Nephron progenitor cell (in vitro differentiated cells): Measurements from ENCODE around the gene CHRM2.

Experiments used
- DNase-seq: peaks from one replicate; pipeline ENCODE4 v3.0.0; 2021
- H3K27ac Mint-ChIP-seq: 2 replicates; pipeline ENCODE4 v1.8.0; 2021; ENCODE audit warnings: mild to moderate bottlenecking, moderate library complexity, mixed read lengths
- H3K27me3 Mint-ChIP-seq: 2 replicates; pipeline ENCODE4 v1.8.0; 2021; ENCODE audit warnings: mild to moderate bottlenecking, low read depth, mixed read lengths; ENCODE audit not compliant: poor library complexity
- H3K36me3 Mint-ChIP-seq: 2 replicates; pipeline ENCODE4 v1.8.0; 2021; ENCODE audit warnings: low read depth, mixed read lengths
- H3K4me1 Mint-ChIP-seq: 2 replicates; pipeline ENCODE4 v1.8.0; 2021; ENCODE audit warnings: mixed read lengths
- H3K4me3 Mint-ChIP-seq: 2 replicates; pipeline ENCODE4 v1.8.0; 2021; ENCODE audit warnings: mild to moderate bottlenecking, moderate library complexity, mixed read lengths
- H3K9me3 Mint-ChIP-seq: 2 replicates; pipeline ENCODE4 v1.8.0; 2021; ENCODE audit warnings: mild to moderate bottlenecking, moderate library complexity, mixed read lengths
- TF ChIP-seq, protein P1 (sequence below): fragments of 200-600 bp; sonication (generic); IDR thresholded peaks from 2 replicates; pipeline ENCODE4 v1.5.0; 2021; ENCODE audit warnings: antibody characterized with exemption

CHRM2 gene

DNA sequence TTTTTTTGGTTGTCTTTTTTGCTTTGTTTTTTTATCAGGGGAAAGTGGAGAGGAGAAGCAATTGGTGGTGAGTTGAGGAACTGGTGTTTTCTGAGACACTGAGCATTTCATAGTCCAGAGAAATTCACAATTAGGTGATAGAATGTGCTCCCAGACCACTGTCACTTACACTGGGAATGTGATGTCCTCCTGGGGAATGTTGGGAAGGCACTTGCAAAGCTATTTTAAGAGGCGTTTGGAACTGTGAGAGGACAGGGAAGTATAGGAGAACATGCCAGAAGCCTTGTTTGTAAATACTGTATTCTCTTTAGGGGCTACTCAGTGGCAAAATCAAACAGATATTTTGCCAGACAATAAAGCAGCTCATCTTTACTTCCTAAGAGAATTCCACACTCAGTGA is 16.0 kb downstream of the CHRM2 start:
- Mint-ChIP-seq H3K4me3 (no peak overlapping the region), H3K27me3 (no peaks in the 10 kb centered on the region), H3K4me1 (peaks cover 15% of the 10 kb centered on the region), H3K9me3 (no peaks in the 10 kb centered on the region), H3K27ac (no peak overlapping the region), H3K36me3 (no peaks in the 10 kb centered on the region)
- TF ChIP-seq, protein P1, sequence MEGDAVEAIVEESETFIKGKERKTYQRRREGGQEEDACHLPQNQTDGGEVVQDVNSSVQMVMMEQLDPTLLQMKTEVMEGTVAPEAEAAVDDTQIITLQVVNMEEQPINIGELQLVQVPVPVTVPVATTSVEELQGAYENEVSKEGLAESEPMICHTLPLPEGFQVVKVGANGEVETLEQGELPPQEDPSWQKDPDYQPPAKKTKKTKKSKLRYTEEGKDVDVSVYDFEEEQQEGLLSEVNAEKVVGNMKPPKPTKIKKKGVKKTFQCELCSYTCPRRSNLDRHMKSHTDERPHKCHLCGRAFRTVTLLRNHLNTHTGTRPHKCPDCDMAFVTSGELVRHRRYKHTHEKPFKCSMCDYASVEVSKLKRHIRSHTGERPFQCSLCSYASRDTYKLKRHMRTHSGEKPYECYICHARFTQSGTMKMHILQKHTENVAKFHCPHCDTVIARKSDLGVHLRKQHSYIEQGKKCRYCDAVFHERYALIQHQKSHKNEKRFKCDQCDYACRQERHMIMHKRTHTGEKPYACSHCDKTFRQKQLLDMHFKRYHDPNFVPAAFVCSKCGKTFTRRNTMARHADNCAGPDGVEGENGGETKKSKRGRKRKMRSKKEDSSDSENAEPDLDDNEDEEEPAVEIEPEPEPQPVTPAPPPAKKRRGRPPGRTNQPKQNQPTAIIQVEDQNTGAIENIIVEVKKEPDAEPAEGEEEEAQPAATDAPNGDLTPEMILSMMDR: no peak
- no peak for DNase-seq

DNA sequence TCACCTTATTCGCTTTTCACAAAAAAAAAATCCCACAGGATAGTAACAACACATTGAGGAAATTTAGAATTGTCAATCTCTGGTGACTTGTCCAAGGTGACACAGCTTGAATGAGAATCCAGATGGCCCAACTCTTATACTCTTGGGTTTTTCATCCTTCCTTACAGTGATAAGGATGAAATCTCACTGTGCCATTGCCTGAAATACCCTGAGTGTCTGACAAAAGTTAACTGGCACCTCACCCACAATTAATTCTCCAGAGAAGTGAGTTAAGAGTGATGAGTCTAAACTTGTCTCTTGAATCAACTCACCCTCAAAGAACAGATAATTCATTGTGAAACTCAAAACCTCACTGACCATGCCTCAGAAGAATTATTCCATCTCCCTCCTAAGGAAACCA is 18.9 kb downstream of the CHRM2 start:
- TF ChIP-seq, protein P1: no peak
- Mint-ChIP-seq H3K4me3 (no peak overlapping the region), H3K36me3 (no peaks in the 10 kb centered on the region), H3K27me3 (no peaks in the 10 kb centered on the region), H3K9me3 (no peaks in the 10 kb centered on the region), H3K4me1 (peaks cover 6% of the 10 kb centered on the region), H3K27ac (no peak overlapping the region)
- no peak for DNase-seq

DNA sequence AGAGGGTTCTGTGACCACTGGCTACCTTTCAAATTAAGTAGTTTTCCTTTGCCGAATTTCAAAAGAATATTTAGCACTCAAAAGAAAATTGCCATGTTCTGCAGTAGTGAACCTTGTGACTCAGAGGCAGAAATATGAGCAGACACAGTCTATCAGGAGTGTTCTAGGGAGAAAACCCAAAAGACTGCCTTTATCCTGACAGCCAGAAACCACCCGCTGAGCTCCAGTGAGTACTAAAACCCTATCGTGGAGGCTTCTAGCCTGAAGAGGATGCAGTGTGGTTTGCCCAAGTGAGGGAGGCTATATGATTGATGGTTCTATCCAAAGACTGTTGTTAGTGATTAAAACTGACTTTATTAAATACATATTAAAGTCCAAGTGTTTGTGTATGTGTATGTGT is 21.9 kb downstream of the CHRM2 start:
- H3K27ac Mint-ChIP-seq: no peak overlapping the region
- no peak overlapping the region for H3K4me3 Mint-ChIP-seq
- H3K27me3 Mint-ChIP-seq: no peaks in the 10 kb centered on the region
- no peak for DNase-seq
- peaks cover 4% of the 10 kb centered on the region for H3K4me1 Mint-ChIP-seq
- TF ChIP-seq, protein P1: no peak
- H3K36me3 Mint-ChIP-seq: no peaks in the 10 kb centered on the region
- H3K9me3 Mint-ChIP-seq: no peaks in the 10 kb centered on the region

DNA sequence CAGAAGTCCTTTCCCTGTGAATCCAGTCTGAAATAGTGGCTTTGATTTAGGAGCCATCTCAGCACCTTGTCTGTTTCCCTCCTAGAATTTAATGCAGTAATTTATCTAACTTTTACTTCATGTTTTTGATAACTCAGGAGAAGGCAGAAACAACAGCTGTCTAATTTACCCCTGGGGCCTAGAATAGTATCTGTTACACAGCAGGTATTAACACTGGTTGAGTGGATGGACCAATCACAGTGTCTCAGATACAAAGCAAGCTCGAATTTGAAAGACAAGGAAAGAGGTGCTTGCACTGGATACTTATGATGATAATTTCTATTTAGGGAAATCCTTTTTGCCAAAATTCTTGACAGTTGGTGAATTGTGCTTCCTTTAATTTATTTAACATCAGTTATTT is 23.4 kb downstream of the CHRM2 start:
- H3K4me3 Mint-ChIP-seq: no peak overlapping the region
- no peaks in the 10 kb centered on the region for H3K27me3 Mint-ChIP-seq
- peaks cover 4% of the 10 kb centered on the region for H3K4me1 Mint-ChIP-seq
- no peaks in the 10 kb centered on the region for H3K36me3 Mint-ChIP-seq
- TF ChIP-seq, protein P1: no peak
- no peak for DNase-seq
- no peaks in the 10 kb centered on the region for H3K9me3 Mint-ChIP-seq
- H3K27ac Mint-ChIP-seq: no peak overlapping the region

DNA sequence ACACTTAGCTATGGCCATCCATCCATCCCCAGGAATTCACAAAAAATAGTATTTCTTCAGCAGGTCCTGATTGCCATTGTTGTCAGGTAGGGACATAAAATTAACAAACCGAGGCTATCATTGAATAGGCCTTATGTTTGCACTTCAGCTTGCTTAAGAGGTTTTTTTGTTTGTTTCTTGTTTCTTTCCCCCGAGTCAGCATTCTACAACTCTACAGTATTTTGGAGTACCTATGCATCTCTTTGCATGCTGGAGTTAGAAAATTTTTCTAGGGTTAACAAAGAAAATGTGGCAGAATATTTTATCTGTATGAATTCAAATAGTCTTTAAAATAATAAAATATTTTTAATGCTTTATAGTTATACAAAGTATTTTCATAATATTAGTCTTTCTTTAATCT is 26.3 kb downstream of the CHRM2 start:
- H3K36me3 Mint-ChIP-seq: no peaks in the 10 kb centered on the region
- H3K27ac Mint-ChIP-seq: no peak overlapping the region
- H3K4me1 Mint-ChIP-seq: no peaks in the 10 kb centered on the region
- H3K9me3 Mint-ChIP-seq: no peaks in the 10 kb centered on the region
- no peaks in the 10 kb centered on the region for H3K27me3 Mint-ChIP-seq
- TF ChIP-seq, protein P1: no peak
- H3K4me3 Mint-ChIP-seq: no peak overlapping the region
- DNase-seq: no peak

DNA sequence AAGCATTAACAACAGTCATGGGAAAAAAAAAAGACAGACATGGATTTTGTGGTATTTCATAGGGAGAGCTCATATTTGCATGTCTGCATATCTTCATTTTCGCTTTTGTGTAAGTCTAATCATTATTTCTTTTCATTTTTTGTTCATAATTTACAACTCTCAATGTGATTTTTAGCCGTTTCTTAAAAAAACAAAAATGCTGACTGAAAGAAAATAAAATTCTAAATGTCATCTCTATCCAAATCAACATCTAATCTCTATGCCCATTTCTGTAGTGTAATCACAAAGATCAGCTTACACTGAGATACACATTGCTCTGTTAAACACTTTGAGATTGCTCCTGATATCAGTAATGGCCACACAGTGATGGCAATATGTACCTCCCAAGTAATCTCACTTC is 29.2 kb downstream of the CHRM2 start:
- Mint-ChIP-seq H3K36me3 (no peaks in the 10 kb centered on the region), H3K4me1 (no peaks in the 10 kb centered on the region), H3K4me3 (no peak overlapping the region), H3K27ac (no peak overlapping the region), H3K27me3 (peaks cover 4% of the 10 kb centered on the region), H3K9me3 (no peaks in the 10 kb centered on the region)
- DNase-seq: no peak
- TF ChIP-seq, protein P1: no peak
